Measurements from ENCODE around the gene INO80E.
"Not testable (repeated sequence)": the region's sequence is repeated elsewhere in the genome, so short reads cannot be mapped to it uniquely, and the experiment has no call there.

DNA sequence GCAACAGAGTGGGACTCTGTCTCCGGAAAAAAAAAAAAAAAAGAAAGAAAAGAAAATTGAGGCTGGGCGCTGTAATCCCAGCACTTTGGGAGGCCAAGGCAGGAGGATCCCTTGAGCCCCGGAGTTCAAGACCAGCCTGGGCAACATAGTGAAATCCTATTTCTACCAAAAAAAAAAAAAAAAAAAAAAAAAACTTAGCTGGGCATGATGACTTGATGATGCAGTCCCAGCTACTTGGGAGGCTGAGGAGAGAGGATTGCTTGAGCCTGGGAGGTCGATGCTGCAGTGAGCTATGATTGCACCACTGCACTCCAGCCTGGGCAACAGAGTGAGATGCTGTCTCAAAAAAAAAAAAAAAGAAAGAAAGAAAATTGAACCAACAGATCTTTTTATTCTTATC lies 21.9 kb downstream of the INO80E start:
- not testable (repeated sequence) for TF ChIP-seq EZH2 (IDR thresholded peaks at IDR 0.05; ENCODE audit: borderline replicate concordance, low read length)
- TF ChIP-seq, protein P1, sequence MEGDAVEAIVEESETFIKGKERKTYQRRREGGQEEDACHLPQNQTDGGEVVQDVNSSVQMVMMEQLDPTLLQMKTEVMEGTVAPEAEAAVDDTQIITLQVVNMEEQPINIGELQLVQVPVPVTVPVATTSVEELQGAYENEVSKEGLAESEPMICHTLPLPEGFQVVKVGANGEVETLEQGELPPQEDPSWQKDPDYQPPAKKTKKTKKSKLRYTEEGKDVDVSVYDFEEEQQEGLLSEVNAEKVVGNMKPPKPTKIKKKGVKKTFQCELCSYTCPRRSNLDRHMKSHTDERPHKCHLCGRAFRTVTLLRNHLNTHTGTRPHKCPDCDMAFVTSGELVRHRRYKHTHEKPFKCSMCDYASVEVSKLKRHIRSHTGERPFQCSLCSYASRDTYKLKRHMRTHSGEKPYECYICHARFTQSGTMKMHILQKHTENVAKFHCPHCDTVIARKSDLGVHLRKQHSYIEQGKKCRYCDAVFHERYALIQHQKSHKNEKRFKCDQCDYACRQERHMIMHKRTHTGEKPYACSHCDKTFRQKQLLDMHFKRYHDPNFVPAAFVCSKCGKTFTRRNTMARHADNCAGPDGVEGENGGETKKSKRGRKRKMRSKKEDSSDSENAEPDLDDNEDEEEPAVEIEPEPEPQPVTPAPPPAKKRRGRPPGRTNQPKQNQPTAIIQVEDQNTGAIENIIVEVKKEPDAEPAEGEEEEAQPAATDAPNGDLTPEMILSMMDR (conservative IDR thresholded peaks at IDR 0.05 in 1 of 2, IDR thresholded peaks at IDR 0.05 in 1 of 2; ENCODE audit: extremely low read depth in 1 of 2, insufficient read depth in 1 of 2, low read depth in 1 of 2, low read length in 2 of 2) = not testable (repeated sequence)

All from mammary epithelial cell (primary cell).